ENCODE results near the gene RNF180.

The RNF180 gene

GRCh38 chr5:64165500-64166200 lies at the start of gene RNF180:
TSS of gene RNF180 (plus strand) at chr5:64165843. CDS start at chr5:64200808, 34,965 bp downstream.
- peak; percentile 30 for DNase-seq

DNA sequence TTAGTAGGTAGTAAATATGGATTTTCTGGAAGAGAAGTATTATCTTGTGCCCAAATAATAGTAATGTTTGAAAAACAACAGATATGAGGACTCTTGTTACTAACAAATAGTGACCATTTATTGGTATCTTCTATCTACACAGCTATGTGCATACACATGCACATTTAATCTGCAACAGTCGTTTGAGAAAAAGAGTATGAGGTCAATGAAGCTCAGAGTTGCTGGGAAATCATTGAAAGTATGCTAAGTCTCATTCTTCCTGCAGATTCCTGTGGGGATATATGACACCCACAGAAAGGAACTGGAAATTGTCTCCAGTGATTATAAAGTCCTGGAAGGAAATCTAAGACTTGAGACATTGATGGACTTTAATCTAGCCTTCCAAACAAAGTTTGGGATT lies 40.1 kb upstream of the RNF180 start:
- DNase-seq: no peak

DNA sequence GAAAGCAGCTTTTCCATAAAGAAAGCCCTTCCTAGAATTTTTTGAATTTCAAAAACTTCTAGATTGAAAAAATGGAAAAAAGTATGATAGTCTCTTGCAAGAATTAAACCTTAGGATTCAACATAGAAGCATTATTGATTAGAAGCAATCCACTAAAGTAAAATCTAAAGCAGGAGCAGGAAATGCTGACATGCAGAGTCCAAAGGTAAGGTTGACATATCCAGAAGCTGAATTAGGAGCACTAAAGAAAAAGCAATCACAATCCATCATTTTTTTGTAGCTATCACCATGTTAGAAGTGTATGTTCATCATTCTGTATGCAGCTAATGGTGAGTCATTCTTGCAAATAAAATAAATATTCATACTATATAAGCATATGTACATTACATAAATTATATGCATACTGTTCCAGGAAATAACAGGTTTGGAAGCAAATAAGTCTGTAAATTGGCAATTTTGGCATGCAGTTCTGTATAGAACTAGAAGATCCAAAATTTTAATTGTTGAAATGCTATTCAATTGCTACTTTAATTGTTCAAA lies 39.4 kb upstream of the RNF180 start:
- DNase-seq: no peak

- DNase-seq: no peak
Measured at GRCh38 chr5:64140018-64140417, 25.6 kb upstream of the RNF180 start.

- DNase-seq: peak; percentile 13
Measured at GRCh38 chr5:64144425-64145215, 21.0 kb upstream of the RNF180 start.

- no peak for DNase-seq
Measured at GRCh38 chr5:64145216-64145895, 20.3 kb upstream of the RNF180 start.

DNA sequence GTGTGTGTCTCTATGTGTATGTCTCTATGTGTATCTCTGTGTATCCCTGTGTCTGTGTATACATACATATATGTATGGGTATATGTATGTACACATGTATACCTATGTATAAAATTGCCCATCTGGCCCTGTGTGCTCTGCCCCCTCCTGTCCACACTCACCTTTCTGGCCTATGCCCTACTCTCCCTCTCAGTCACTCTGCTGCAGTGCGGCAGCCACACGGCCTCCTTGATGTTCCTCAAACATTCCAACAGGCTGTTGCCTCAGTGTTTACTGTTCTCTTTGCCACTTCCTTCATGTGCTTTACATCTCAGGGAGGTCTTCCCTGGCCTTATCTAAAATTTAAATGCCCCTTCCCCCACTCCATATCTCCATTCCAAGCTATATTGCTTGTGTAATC lies 18.3 kb upstream of the RNF180 start:
- DNase-seq: no peak

GRCh38 chr5:64147849-64148441 lies 17.7 kb upstream of the RNF180 start:
- peak; percentile 41 for DNase-seq

DNA sequence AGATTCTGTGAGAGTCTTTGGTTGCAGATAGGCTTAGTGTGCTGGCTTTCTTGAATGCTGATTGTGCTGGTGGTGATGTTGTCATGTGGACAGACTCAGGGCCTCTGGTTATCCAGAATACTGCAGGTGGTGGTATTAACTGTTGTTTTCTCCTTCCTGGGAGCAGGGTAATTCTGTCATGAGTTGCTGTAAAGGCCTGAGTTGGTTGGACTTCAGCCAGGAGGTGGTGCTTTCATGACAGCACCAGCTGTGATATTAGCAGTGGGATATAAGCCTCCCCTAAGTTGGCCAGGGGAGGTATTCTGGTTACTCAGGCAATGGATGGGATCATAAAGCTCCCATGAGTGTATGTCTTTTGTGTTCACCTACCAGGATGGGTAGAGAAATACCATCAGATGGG lies 16.4 kb upstream of the RNF180 start:
- DNase-seq: no peak

- no peak for DNase-seq
Measured at GRCh38 chr5:64149857-64150521, 15.7 kb upstream of the RNF180 start.

DNA sequence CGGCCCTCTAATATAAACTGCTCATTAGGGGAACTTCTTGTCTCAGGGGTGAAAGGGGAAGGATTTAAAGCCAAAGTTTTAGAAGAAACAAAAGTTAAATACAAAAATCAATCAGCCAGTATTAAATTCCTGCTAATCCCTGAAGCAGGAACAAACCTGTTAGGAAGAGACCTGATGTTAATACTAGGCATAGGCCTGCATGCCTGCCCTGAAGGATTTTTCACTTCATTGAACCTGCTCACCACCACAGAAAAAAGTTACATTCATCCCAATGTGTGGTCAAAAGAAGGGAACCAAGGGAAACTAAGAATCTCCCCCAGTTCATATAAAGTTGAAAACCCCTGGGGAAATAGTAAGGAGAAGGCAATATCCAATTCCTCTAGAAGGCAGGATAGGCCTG lies 9.4 kb upstream of the RNF180 start:
- DNase-seq: no peak

GRCh38 chr5:64158827-64159226 lies 6.8 kb upstream of the RNF180 start:
- no peak for DNase-seq

- no peak for DNase-seq
Measured at GRCh38 chr5:64160201-64160600, 5.4 kb upstream of the RNF180 start.

- DNase-seq: no peak
Measured at GRCh38 chr5:64161420-64161819, 4.2 kb upstream of the RNF180 start.

- DNase-seq: no peak
Measured at GRCh38 chr5:64163135-64163534, 2.5 kb upstream of the RNF180 start.

DNA sequence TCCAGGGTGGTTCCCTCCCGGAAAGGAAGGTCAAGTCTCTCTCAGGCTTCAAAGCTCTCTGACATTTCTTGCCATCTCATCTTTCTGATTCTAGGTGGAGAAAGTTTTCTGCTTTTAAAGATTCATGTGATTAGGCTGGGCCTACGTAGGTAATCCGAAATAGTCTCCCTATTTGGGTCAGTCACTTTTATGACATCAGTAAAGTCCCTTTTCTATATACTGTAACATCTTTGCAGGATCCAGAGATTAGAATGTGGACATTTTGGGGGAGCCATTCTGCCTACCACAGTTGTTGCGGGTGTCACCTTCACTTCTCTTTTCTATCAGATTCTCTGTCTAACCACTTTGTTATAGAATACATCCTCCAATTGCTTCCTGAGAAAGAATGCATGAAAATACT lies 1.9 kb upstream of the RNF180 start:
- DNase-seq: no peak

DNA sequence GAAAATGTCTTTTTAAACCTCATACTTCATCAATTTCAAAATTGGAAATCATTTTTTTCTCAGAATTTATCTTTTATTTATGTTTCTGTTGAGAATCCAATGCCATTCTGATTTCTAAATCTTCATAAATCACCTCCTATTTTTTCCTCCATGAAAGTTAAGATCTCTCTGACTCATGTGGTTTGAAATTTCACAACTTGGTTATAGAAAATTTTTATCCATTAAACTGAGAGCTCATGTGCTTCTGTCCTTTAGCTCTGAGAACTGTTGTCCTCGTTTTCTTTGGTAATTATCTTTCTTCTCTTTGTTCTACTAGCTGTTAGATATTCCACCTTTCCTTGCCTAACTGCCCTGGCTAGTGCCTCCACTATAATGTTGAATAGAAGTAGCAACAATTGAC lies 1.5 kb upstream of the RNF180 start:
- no peak for DNase-seq

- DNase-seq: no peak
Measured at GRCh38 chr5:64165160-64165499, 513 bp upstream of the RNF180 start.

GRCh38 chr5:64166201-64166959 lies 737 bp downstream of the RNF180 start:
- no peak for DNase-seq

GRCh38 chr5:64176301-64176700 lies 10.7 kb downstream of the RNF180 start:
- no peak for DNase-seq

DNA sequence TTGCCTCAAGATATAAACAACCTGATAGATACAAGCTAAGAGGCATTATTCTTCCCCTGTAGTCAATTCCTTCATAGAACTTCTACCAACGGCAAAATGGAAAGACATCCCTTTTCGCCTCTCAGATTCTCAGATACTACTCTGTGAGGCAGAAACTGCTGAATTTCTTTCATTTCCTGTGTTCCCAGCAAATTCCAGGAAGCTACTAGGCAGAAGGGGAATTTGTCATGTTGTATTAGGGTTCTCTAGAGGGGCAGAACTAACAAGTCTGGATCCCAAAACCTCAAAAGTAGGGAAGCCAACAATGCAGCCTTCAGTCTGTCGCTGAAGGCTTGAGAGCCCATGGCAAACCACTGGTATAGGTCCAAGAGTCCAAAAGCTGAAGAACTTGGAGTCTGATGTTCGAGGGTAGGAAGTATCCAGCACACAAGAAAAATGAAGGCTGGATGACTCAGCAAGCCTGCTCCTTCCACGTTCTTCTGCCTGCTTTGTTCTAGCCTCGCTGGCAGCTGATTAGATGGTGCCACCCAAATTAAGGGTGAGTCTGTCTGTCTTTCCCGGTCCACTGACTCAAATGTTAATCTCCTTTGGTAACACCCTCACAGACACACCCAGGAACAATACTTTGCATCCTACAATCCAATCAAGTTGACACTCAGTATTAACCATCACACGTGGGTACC lies 15.2 kb downstream of the RNF180 start:
- DNase-seq: peak; percentile 4
